Heart right ventricle (tissue), 16 donors: ENCODE measurements around the gene FOLR2. TPM values are rescaled to one million over a fixed set of nuclear protein-coding genes. Genes with fewer than 3 reads are reported as not detected.

Source experiments
- ATAC-seq, 8 donors: fragments of 200-7000 bp; cut with Tn5 transposase; one replicate each; pipeline ENCODE4 v1.9.1; 2020; ENCODE audit warnings: mild to moderate bottlenecking in 8 of 8, moderate library complexity in 8 of 8, moderate number of reproducible peaks in 1 of 8
- DNase-seq, 2 donors: peaks; one replicate each; pipeline ENCODE4 v3.0.0-alpha.2; 2020
- H3K27ac ChIP-seq, 10 donors: fragments of 200-600 bp; sonication (generic) in 2 of 10; one replicate each; pipeline versions ENCODE4 v1.5.0 to v1.8.0; 2020 to 2022; ENCODE audit warnings: mild to moderate bottlenecking in 3 of 10
- H3K27me3 ChIP-seq, 7 donors: fragments of 200-600 bp; one replicate each; pipeline ENCODE4 v1.8.0; 2021 to 2022; ENCODE audit warnings: mild to moderate bottlenecking in 2 of 7
- H3K36me3 ChIP-seq, 9 donors: fragments of 200-600 bp; sonication (generic) in 1 of 9; one replicate each; pipeline versions ENCODE4 v1.5.0 to v1.8.0; 2020 to 2022; ENCODE audit warnings: mild to moderate bottlenecking in 2 of 9
- H3K4me1 ChIP-seq, 9 donors: fragments of 200-600 bp; sonication (generic) in 1 of 9; one replicate each; pipeline versions ENCODE4 v1.5.0 to v1.8.0; 2020 to 2022; ENCODE audit warnings: mild to moderate bottlenecking in 4 of 9
- H3K4me3 ChIP-seq, 10 donors: fragments of 200-600 bp; sonication (generic) in 2 of 10; one replicate each; pipeline versions ENCODE4 v1.5.0 to v1.8.0; 2020 to 2022; ENCODE audit warnings: mild to moderate bottlenecking in 7 of 10, moderate library complexity in 2 of 10
- H3K9me3 ChIP-seq, 11 donors: fragments of 200-600 bp in 10 of 11; sonication (generic) in 2 of 11; one replicate each; pipeline versions ENCODE4 v1.5.0 to v1.8.0; 2013 to 2022; ENCODE audit warnings: mild to moderate bottlenecking in 2 of 11, control low read depth in 1 of 11, moderate library complexity in 1 of 11
- CTCF ChIP-seq, 9 donors: fragments of 200-600 bp; sonication (generic) in 2 of 9; IDR thresholded peaks; one replicate each; pipeline versions ENCODE4 v1.5.0 to v1.8.0; 2021 to 2022; ENCODE audit warnings: antibody characterized with exemption in 9 of 9, mild to moderate bottlenecking in 5 of 9, moderate library complexity in 1 of 9
- WGBS, 2 donors: extraction: QIAGEN DNeasy Blood & Tissue Kit; methylation state at CpG; one replicate each; pipeline ENCODE4 v1.1.7; 2013; ENCODE audit warnings: inconsistent platforms in 1 of 2; 5-methylcytosine and 5-hydroxymethylcytosine counted together
- intact Hi-C, 10 donors: fragments of 100-400 bp; cut with DNase I; formaldehyde crosslinking; loops; one replicate each; pipeline versions ENCODE4 v1.11.1 to v1.14.2; 2022
- polyA plus RNA-seq, 2 donors: library from polyadenylated mRNA; stranded (reverse); fragments of 200-250 nt; gene quantifications; one replicate each; pipeline ENCODE4 v1.2.3, GENCODE V29; 2013
- total RNA-seq, 10 donors: library from RNA; stranded (reverse); fragmentation: NEBNext Ultra II Directional in 3 of 10; extraction: Animal tissue kit (Norgen Biotek cat#: 25700) in 3 of 10; gene quantifications; one replicate each; pipeline versions ENCODE4 v1.2.1 to v1.2.4, GENCODE V29; 2021 to 2023
- donor health status: Arrhythmogenic right ventricular cardiomyopathy.
- donor health status: ischemic (EF 13 %, LVEDD 7.1; RV severe dilation, severe dysfunction).
- donor health status: healthy with polysubstance abuse.
- donor health status: DM: no; HTN: yes; CAD: no.
- donor health status: DM: no; HTN: no; CAD: no.
- donor health status: ischemic (EF 25% LVEDD 6.9; RV normal size, moderate dysfunction).
- donor health status: ischemic (EF 25% LVEDD 5.7; RV mildly dilated, moderate dysfunction).
- donor health status: healthy.
- donor health status: DM: yes; HTN: yes; CAD: no.
- donor health status: Ischemic cardiomyopathy.
- donor health status: ischemic (EF 35%, LVEDD 5.7; RV mildly dilated, moderate dysfunction).
- donor health status: nonischemic (EF 11% LVEDD 7.7; RV severe dilation, severe dysfunction).
- donor health status: DM: yes; HTN: yes; CAD: no.
- donor health status: PGD.
- donor health status: ischemic (EF 29% LVEDD 5.4; RV normal size, mild dysfunction).
- donor health status: nonischemic (EF 23%, LVEDD 6.1; RV moderate dilation, normal function).

Gene FOLR2
- total and polyA plus RNA-seq, 12 donors = 6.8 to 84.4 (median 10.4) TPM

GRCh38 chr11:72251614-72252013, 35.0 kb downstream of the FOLR2 start:
- no peaks in the 10 kb centered on the region for H3K36me3 ChIP-seq
- peaks cover 0 to 70% (median 54%) of the 10 kb centered on the region in 7 donors for H3K27me3 ChIP-seq
- ATAC-seq = no peak
- no peak overlapping the region for H3K27ac ChIP-seq
- H3K4me3 ChIP-seq = no peak overlapping the region
- H3K9me3 ChIP-seq = no peaks in the 10 kb centered on the region
- no peaks in the 10 kb centered on the region for H3K4me1 ChIP-seq
- 69 to 72% methylated on average over 5 of the region's 5 CpGs for WGBS, 2 donors
- no peak for DNase-seq
- intact Hi-C loops = no loop called here
- TF ChIP-seq CTCF (IDR thresholded peaks at IDR 0.05) = no peak

GRCh38 chr11:72253392-72253791, 36.8 kb downstream of the FOLR2 start:
- H3K4me1 ChIP-seq = no peaks in the 10 kb centered on the region
- no peak overlapping the region for H3K4me3 ChIP-seq
- DNase-seq = no peak
- 95 to 96% methylated on average over 3 of the region's 3 CpGs for WGBS, 2 donors
- no peaks in the 10 kb centered on the region for H3K36me3 ChIP-seq
- no peak overlapping the region for H3K27ac ChIP-seq
- no peak for ATAC-seq
- no peak for TF ChIP-seq CTCF (IDR thresholded peaks at IDR 0.05)
- intact Hi-C loops = no loop called here
- H3K27me3 ChIP-seq = peaks cover 0 to 52% (median 36%) of the 10 kb centered on the region in 7 donors
- H3K9me3 ChIP-seq = no peaks in the 10 kb centered on the region

GRCh38 chr11:72254299-72254993, 37.9 kb downstream of the FOLR2 start:
- Histone ChIP-seq H3K4me1 (no peaks in the 10 kb centered on the region), H3K9me3 (no peaks in the 10 kb centered on the region), H3K4me3 (no peak overlapping the region), H3K36me3 (no peaks in the 10 kb centered on the region), H3K27me3 (peaks cover 0 to 44% (median 25%) of the 10 kb centered on the region in 7 donors), H3K27ac (no peak overlapping the region)
- ATAC-seq (no peak), DNase-seq (no peak)
- 80 to 89% methylated on average over 5 of the region's 5 CpGs for WGBS, 2 donors
- TF ChIP-seq CTCF (IDR thresholded peaks at IDR 0.05) = no peak
- intact Hi-C loops = no loop called here

- no peaks in the 10 kb centered on the region for H3K36me3 ChIP-seq
- no peak for TF ChIP-seq CTCF (IDR thresholded peaks at IDR 0.05)
- H3K4me1 ChIP-seq = no peaks in the 10 kb centered on the region
- DNase-seq = no peak
- H3K4me3 ChIP-seq = no peak overlapping the region
- 84 to 85% methylated on average over 2 of the region's 2 CpGs for WGBS, 2 donors
- ATAC-seq = no peak
- no peak overlapping the region for H3K27ac ChIP-seq
- H3K9me3 ChIP-seq = no peaks in the 10 kb centered on the region
- peaks cover 0 to 38% (median 2%) of the 10 kb centered on the region in 7 donors for H3K27me3 ChIP-seq
- intact Hi-C loops = no loop called here
Observed at GRCh38 chr11:72257570-72257969, 41.0 kb downstream of the FOLR2 start.
